Right atrium auricular region (tissue), 2 donors: ENCODE results near the gene RAE1. TPM values are rescaled to one million over a fixed set of nuclear protein-coding genes. Genes with fewer than 3 reads are reported as not detected.
A peak's percentile ranks its signal among the peaks of the same experiment; 100 is the strongest.

ENCODE experiments used
- DNase-seq: peaks from one replicate; pipeline ENCODE4 v3.0.0-alpha.2; 2019; ENCODE audit warnings: low spot score
- H3K27ac ChIP-seq, 2 donors: fragments of 200-600 bp; sonication (generic); 1 replicate in 1 of 2; 2 replicates in 1 of 2; pipeline ENCODE4 v1.5.1; 2016 to 2019
- H3K27me3 ChIP-seq, 2 donors: fragments of 200-600 bp; sonication (generic); one replicate each; pipeline versions ENCODE4 v1.5.1 to v1.6.0; 2017 to 2019
- H3K36me3 ChIP-seq: fragments of 200-600 bp; sonication (generic); one replicate; pipeline ENCODE4 v1.5.1; 2016
- H3K4me1 ChIP-seq, 2 donors: fragments of 200-600 bp; sonication (generic); one replicate each; pipeline versions ENCODE4 v1.5.1 to v1.6.0; 2017 to 2019
- H3K4me3 ChIP-seq, 2 donors: fragments of 200-600 bp; sonication (generic); 1 replicate in 1 of 2; 2 replicates in 1 of 2; pipeline ENCODE4 v1.5.1; 2017 to 2019; ENCODE audit warnings: mild to moderate bottlenecking in 1 of 2, moderate library complexity in 1 of 2
- H3K9me3 ChIP-seq, 2 donors: fragments of 200-600 bp; sonication (generic); one replicate each; pipeline ENCODE4 v1.5.1; 2019
- CTCF ChIP-seq, 2 donors: fragments of 200-600 bp; sonication (generic); IDR thresholded peaks; one replicate each; pipeline ENCODE4 v1.5.1; 2019; ENCODE audit warnings: antibody characterized with exemption in 2 of 2
- total RNA-seq, 2 donors: library from RNA; depleted of rRNA; stranded (reverse); fragments of >200 nt; gene quantifications; one replicate each; pipeline ENCODE4 v1.1.0, GENCODE V29; 2016

The RAE1 gene
- total RNA-seq, 2 donors from 2014 or later = 11.6 to 11.8 TPM

- TF ChIP-seq CTCF (IDR thresholded peaks at IDR 0.05) = no peak
- Histone ChIP-seq H3K27me3 (no peaks in the 10 kb centered on the region), H3K9me3 (no peaks in the 10 kb centered on the region), H3K27ac (no peak overlapping the region), H3K4me1 (peaks cover 0 to 6% of the 10 kb centered on the region in 2 donors), H3K4me3 (no peak overlapping the region), H3K36me3 (peaks cover 99% of the 10 kb centered on the region)
- no peak for DNase-seq
Measured at GRCh38 chr20:57370316-57370715, 19.3 kb downstream of the RAE1 start.

GRCh38 chr20:57371363-57371762 is 20.3 kb downstream of the RAE1 start:
- no peak overlapping the region for H3K27ac ChIP-seq
- H3K4me1 ChIP-seq = peaks cover 0 to 9% of the 10 kb centered on the region in 2 donors
- DNase-seq = no peak
- H3K27me3 ChIP-seq = no peaks in the 10 kb centered on the region
- no peaks in the 10 kb centered on the region for H3K9me3 ChIP-seq
- H3K36me3 ChIP-seq = peaks cover 98% of the 10 kb centered on the region
- H3K4me3 ChIP-seq = no peak overlapping the region
- TF ChIP-seq CTCF (IDR thresholded peaks at IDR 0.05) = no peak

- Histone ChIP-seq H3K4me3 (no peak overlapping the region), H3K9me3 (no peaks in the 10 kb centered on the region), H3K4me1 (peaks cover 0 to 9% of the 10 kb centered on the region in 2 donors), H3K27ac (no peak overlapping the region), H3K36me3 (peaks cover 97% of the 10 kb centered on the region), H3K27me3 (no peaks in the 10 kb centered on the region)
- TF ChIP-seq CTCF (IDR thresholded peaks at IDR 0.05) = no peak
- no peak for DNase-seq
Measured at GRCh38 chr20:57372157-57372556, 21.1 kb downstream of the RAE1 start.

- peaks cover 0 to 9% of the 10 kb centered on the region in 2 donors for H3K4me1 ChIP-seq
- no peak for DNase-seq
- H3K27ac ChIP-seq = no peak overlapping the region
- no peak overlapping the region for H3K4me3 ChIP-seq
- peaks cover 97% of the 10 kb centered on the region for H3K36me3 ChIP-seq
- no peaks in the 10 kb centered on the region for H3K27me3 ChIP-seq
- TF ChIP-seq CTCF (IDR thresholded peaks at IDR 0.05) = no peak
- H3K9me3 ChIP-seq = no peaks in the 10 kb centered on the region
Measured at GRCh38 chr20:57372581-57373350, 21.7 kb downstream of the RAE1 start.

- no peak for DNase-seq
- H3K36me3 ChIP-seq = peaks cover 96% of the 10 kb centered on the region
- no peaks in the 10 kb centered on the region for H3K9me3 ChIP-seq
- H3K27me3 ChIP-seq = no peaks in the 10 kb centered on the region
- H3K27ac ChIP-seq = peak overlapping the region; percentile 26 to 38
- no peak for TF ChIP-seq CTCF (IDR thresholded peaks at IDR 0.05)
- no peak overlapping the region for H3K4me3 ChIP-seq
- peaks cover 0 to 9% of the 10 kb centered on the region in 2 donors for H3K4me1 ChIP-seq
Measured at GRCh38 chr20:57374343-57374930, 23.4 kb downstream of the RAE1 start.
